ENCODE measurements around the gene GRIP1. TPM values are rescaled to one million over a fixed set of nuclear protein-coding genes. Genes with fewer than 3 reads are reported as not detected.

Gene GRIP1
- total RNA-seq, 1 donor from 2014 or later, result not detected

DNA sequence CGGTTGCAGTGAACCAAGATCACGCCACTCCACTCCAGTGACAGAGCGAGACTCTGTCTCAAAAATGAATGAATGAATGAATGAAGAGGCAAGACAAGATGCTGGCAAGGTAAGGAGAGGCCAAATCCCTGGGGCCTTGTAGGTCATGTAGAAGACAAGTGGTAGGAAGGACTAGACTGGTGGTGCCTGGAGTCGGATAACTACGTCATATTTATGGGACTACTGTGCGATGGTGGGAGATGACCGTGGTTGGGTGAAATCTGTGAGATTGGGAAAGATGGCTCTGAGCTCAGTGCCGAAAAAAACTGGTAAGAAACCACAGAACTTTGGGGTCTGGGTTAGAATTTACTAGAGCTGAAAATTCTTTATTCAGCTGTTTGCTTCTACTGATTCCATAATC lies 326.0 kb downstream of the GRIP1 start:
- H3K27me3 Mint-ChIP-seq (ENCODE audit: insufficient read depth), result no peaks in the 10 kb centered on the region
- intact Hi-C loops (cut with micrococcal nuclease), result no loop called here
- no peak overlapping the region for H3K4me3 Mint-ChIP-seq
- peaks cover 34% of the 10 kb centered on the region for H3K36me3 Mint-ChIP-seq (ENCODE audit: low read depth)
- no peaks in the 10 kb centered on the region for H3K9me3 Mint-ChIP-seq
- no peak overlapping the region for H3K27ac Mint-ChIP-seq
- no peaks in the 10 kb centered on the region for H3K4me1 Mint-ChIP-seq (ENCODE audit: low read depth)
- no peak for DNase-seq (ENCODE audit: low spot score)

DNA sequence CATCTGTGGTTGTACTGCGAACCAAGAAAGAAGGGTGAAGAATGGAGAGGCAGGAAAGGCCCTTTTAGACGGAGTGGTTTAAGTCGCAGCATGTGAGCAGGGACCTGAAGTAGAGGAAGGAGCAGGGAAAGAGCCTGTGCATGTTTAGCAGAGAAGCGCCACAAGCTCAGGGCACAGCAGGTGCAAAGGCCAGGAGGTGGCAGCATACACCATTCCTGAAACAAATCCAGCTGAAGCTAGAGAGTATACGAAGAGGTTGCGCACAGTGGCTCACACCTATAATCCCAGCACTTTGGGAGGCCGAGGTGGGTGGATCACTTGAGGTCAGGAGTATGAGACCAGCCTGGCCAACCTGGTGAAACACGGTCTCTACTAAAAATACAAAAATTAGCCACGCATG lies 326.7 kb downstream of the GRIP1 start:
- no peaks in the 10 kb centered on the region for H3K27me3 Mint-ChIP-seq (ENCODE audit: insufficient read depth)
- DNase-seq (ENCODE audit: low spot score), result no peak

GRCh38 chr12:66351301-66351700 lies 327.6 kb downstream of the GRIP1 start:
- no peaks in the 10 kb centered on the region for H3K9me3 Mint-ChIP-seq
- no peak overlapping the region for H3K4me3 Mint-ChIP-seq
- no peaks in the 10 kb centered on the region for H3K27me3 Mint-ChIP-seq (ENCODE audit: insufficient read depth)
- H3K4me1 Mint-ChIP-seq (ENCODE audit: low read depth), result no peaks in the 10 kb centered on the region
- H3K36me3 Mint-ChIP-seq (ENCODE audit: low read depth), result peaks cover 39% of the 10 kb centered on the region
- intact Hi-C loops (cut with micrococcal nuclease), result no loop called here
- DNase-seq (ENCODE audit: low spot score), result no peak
- peak overlapping the region; percentile 14 for H3K27ac Mint-ChIP-seq

More for the DNA sequence above, 326.7 kb downstream of the GRIP1 start:
- Mint-ChIP-seq H3K4me1 (ENCODE audit: low read depth) (no peaks in the 10 kb centered on the region), H3K9me3 (no peaks in the 10 kb centered on the region), H3K4me3 (no peak overlapping the region), H3K27ac (no peak overlapping the region), H3K36me3 (ENCODE audit: low read depth) (peaks cover 34% of the 10 kb centered on the region)
- intact Hi-C loops (cut with micrococcal nuclease), result no loop called here

DNA sequence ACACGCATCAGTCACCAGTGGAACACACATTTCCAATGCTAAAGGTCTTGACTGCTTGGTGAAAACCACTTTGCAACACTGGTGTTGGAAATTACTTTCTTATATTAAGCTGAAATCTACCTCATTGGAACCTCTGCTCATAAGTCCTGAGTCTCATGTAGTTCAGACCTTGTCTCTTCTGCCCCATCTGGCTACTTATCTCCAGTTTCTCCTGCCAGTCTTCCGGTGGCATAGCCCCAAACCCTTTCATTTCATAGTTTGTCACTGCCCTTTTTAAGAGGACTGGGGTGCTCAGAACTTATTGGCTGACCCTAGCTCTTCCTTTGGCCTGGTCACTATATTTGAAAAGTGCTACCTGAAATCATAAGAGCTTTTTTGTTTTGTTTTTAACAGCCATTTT lies 332.9 kb downstream of the GRIP1 start:
- H3K27me3 Mint-ChIP-seq (ENCODE audit: insufficient read depth), result no peaks in the 10 kb centered on the region
- peaks cover 59% of the 10 kb centered on the region for H3K36me3 Mint-ChIP-seq (ENCODE audit: low read depth)
- peaks cover 15% of the 10 kb centered on the region for H3K4me1 Mint-ChIP-seq (ENCODE audit: low read depth)
- H3K9me3 Mint-ChIP-seq, result peaks cover 10% of the 10 kb centered on the region
- H3K4me3 Mint-ChIP-seq, result no peak overlapping the region
- intact Hi-C loops (cut with micrococcal nuclease), result no loop called here
- H3K27ac Mint-ChIP-seq, result peak overlapping the region; percentile 9
- DNase-seq (ENCODE audit: low spot score), result no peak

DNA sequence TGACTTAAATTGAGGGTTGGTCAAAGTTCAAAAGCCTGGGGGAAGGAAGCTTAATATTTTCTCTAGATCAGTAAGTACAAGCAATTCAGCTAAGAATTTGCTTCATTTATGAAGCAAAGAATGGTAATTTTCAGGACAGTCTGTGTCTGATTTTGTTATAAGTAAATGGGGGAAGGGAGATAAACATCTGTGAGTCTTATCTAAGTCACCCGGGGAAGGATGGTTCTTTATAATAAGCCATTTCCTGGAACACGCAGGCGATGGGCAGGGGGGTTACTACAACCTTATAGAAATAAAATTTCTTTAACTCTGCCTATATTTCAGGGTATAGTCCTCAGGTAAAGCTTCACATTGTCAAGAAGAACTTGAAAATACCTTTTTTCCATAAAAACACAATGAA lies 333.7 kb downstream of the GRIP1 start:
- no peak overlapping the region for H3K4me3 Mint-ChIP-seq
- peaks cover 63% of the 10 kb centered on the region for H3K36me3 Mint-ChIP-seq (ENCODE audit: low read depth)
- peaks cover 12% of the 10 kb centered on the region for H3K9me3 Mint-ChIP-seq
- intact Hi-C loops (cut with micrococcal nuclease), result no loop called here
- no peak overlapping the region for H3K27ac Mint-ChIP-seq
- no peak for DNase-seq (ENCODE audit: low spot score)
- H3K27me3 Mint-ChIP-seq (ENCODE audit: insufficient read depth), result no peaks in the 10 kb centered on the region
- H3K4me1 Mint-ChIP-seq (ENCODE audit: low read depth), result peaks cover 15% of the 10 kb centered on the region

DNA sequence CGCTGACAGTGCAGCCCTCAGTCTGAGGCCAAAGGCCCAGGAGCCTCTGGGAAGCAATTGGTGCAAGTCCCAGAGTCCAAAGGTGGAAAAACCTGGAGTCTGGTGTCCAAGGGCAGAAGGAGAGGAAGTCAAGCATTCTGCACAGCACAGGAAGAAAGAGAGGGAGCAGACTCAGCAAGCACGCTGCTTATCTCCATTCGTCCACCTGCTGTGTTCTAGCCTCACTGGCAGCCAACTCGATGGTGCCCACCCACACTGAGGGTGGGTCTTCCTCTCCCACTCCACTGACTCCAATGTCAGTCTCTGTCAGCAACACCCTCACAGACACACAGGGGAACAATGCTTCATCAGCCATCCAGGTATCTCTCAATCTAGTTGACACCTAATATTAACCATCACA lies 337.8 kb downstream of the GRIP1 start:
- no peak for DNase-seq (ENCODE audit: low spot score)
- intact Hi-C loops (cut with micrococcal nuclease), result no loop called here
- Mint-ChIP-seq H3K36me3 (ENCODE audit: low read depth) (peaks cover 64% of the 10 kb centered on the region), H3K9me3 (peaks cover 14% of the 10 kb centered on the region), H3K27me3 (ENCODE audit: insufficient read depth) (no peaks in the 10 kb centered on the region), H3K4me3 (no peak overlapping the region), H3K27ac (no peak overlapping the region), H3K4me1 (ENCODE audit: low read depth) (peaks cover 15% of the 10 kb centered on the region)

- Mint-ChIP-seq H3K9me3 (peaks cover 14% of the 10 kb centered on the region), H3K27ac (no peak overlapping the region), H3K4me1 (ENCODE audit: low read depth) (peaks cover 13% of the 10 kb centered on the region), H3K27me3 (ENCODE audit: insufficient read depth) (no peaks in the 10 kb centered on the region), H3K36me3 (ENCODE audit: low read depth) (peaks cover 59% of the 10 kb centered on the region), H3K4me3 (no peak overlapping the region)
- DNase-seq (ENCODE audit: low spot score), result no peak
- intact Hi-C loops (cut with micrococcal nuclease), result no loop called here
These were observed 338.7 kb downstream of the GRIP1 start for GRCh38 chr12:66340131-66340530.

DNA sequence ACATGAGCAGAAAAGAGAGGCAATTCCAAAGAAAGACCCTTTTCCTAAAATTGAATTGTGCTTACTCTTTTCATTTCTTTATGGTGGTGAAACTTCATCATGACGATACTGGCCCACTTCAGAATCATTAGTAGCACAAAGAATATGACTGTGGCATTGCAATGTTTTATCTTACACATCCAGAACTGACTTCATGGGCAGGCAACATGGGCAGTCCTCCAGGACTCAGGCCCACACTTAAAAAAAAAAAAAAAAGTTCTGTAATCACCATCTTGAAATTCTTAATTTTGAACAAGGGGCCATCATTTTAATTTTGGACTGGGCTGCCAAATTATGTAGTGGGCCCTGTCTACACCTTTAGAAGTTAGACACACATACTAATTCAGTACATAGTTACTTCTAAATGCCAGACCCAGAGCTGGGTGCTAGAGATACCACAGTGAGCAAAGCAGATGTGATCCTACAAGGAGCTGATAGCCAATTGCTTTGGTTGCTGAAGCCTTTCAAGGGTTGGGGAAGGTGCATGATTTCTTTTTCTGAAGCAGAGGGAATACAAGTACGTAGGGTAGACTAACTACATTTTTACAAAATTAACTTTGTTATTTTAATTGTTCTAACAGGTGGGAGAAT lies 341.4 kb downstream of the GRIP1 start:
- DNase-seq (ENCODE audit: low spot score), result no peak
- H3K27me3 Mint-ChIP-seq (ENCODE audit: insufficient read depth), result no peaks in the 10 kb centered on the region
- peaks cover 14% of the 10 kb centered on the region for H3K9me3 Mint-ChIP-seq
- H3K4me1 Mint-ChIP-seq (ENCODE audit: low read depth), result no peaks in the 10 kb centered on the region
- H3K36me3 Mint-ChIP-seq (ENCODE audit: low read depth), result peaks cover 47% of the 10 kb centered on the region
- intact Hi-C loops (cut with micrococcal nuclease), result no loop called here
- H3K4me3 Mint-ChIP-seq, result no peak overlapping the region
- no peak overlapping the region for H3K27ac Mint-ChIP-seq

- Mint-ChIP-seq H3K27ac (no peak overlapping the region), H3K4me1 (ENCODE audit: low read depth) (peaks cover 10% of the 10 kb centered on the region)
- intact Hi-C loops (cut with micrococcal nuclease), result no loop called here
These were observed 343.1 kb downstream of the GRIP1 start for GRCh38 chr12:66335746-66336145.

DNA sequence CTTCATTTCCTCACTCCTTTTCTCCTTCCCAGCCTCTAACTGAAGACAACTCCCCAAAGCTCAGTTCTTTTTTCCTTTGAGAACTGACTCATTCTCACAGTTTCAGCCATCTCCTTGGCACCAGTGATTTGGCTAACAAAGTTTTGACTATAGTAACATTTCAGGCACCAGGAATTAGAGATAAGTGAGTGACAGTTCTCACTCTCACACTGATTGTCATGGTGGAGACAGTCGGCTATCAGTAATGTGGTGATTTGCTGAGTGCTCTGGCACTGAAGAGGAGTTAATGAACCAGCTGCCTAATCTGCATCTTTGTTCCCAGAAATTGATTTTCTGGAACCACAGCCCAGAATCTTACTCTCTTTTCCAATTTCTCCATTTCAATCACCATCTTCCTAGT lies 347.1 kb downstream of the GRIP1 start:
- no peaks in the 10 kb centered on the region for H3K27me3 Mint-ChIP-seq (ENCODE audit: insufficient read depth)
- intact Hi-C loops (cut with micrococcal nuclease), result no loop called here
- H3K9me3 Mint-ChIP-seq, result no peaks in the 10 kb centered on the region
- no peak overlapping the region for H3K27ac Mint-ChIP-seq
- H3K36me3 Mint-ChIP-seq (ENCODE audit: low read depth), result peaks cover 40% of the 10 kb centered on the region
- DNase-seq (ENCODE audit: low spot score), result no peak
- H3K4me3 Mint-ChIP-seq, result no peak overlapping the region
- peaks cover 14% of the 10 kb centered on the region for H3K4me1 Mint-ChIP-seq (ENCODE audit: low read depth)

More at GRCh38 chr12:66335746-66336145, 343.1 kb downstream of the GRIP1 start:
- DNase-seq (ENCODE audit: low spot score), result no peak
- H3K36me3 Mint-ChIP-seq (ENCODE audit: low read depth), result peaks cover 47% of the 10 kb centered on the region
- no peaks in the 10 kb centered on the region for H3K27me3 Mint-ChIP-seq (ENCODE audit: insufficient read depth)
- peaks cover 3% of the 10 kb centered on the region for H3K9me3 Mint-ChIP-seq
- no peak overlapping the region for H3K4me3 Mint-ChIP-seq

DNA sequence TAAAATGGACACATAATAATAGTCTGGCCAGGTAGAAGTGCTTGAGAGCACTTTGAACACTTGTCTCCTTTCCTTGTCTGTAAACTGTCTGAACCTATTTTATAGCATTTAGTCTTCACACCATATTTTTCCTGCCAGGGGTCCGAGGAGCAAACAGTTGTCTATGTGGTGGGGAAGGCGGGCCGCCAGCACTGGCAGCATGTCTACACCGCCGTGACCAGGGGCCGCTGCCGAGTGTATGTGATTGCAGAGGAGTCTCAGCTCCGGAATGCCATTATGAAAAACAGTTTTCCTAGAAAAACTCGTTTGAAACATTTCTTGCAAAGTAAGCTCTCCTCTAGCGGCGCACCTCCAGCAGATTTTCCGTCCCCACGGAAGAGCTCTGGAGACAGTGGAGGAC lies 347.9 kb downstream of the GRIP1 start:
- intact Hi-C loops (cut with micrococcal nuclease), result no loop called here
- H3K4me1 Mint-ChIP-seq (ENCODE audit: low read depth), result peaks cover 14% of the 10 kb centered on the region
- no peak overlapping the region for H3K4me3 Mint-ChIP-seq
- no peak for DNase-seq (ENCODE audit: low spot score)
- H3K9me3 Mint-ChIP-seq, result no peaks in the 10 kb centered on the region
- H3K27me3 Mint-ChIP-seq (ENCODE audit: insufficient read depth), result no peaks in the 10 kb centered on the region
- H3K36me3 Mint-ChIP-seq (ENCODE audit: low read depth), result peaks cover 41% of the 10 kb centered on the region
- H3K27ac Mint-ChIP-seq, result no peak overlapping the region

GRCh38 chr12:66329941-66330340 lies 348.9 kb downstream of the GRIP1 start:
- Mint-ChIP-seq H3K36me3 (ENCODE audit: low read depth) (peaks cover 50% of the 10 kb centered on the region), H3K4me1 (ENCODE audit: low read depth) (peaks cover 14% of the 10 kb centered on the region)
- DNase-seq (ENCODE audit: low spot score), result no peak

GRCh38 chr12:66323017-66323416 lies 355.9 kb downstream of the GRIP1 start:
- H3K27ac Mint-ChIP-seq, result no peak overlapping the region
- intact Hi-C loops (cut with micrococcal nuclease), result no loop called here
- DNase-seq (ENCODE audit: low spot score), result no peak
- no peaks in the 10 kb centered on the region for H3K27me3 Mint-ChIP-seq (ENCODE audit: insufficient read depth)
- no peaks in the 10 kb centered on the region for H3K9me3 Mint-ChIP-seq
- no peak overlapping the region for H3K4me3 Mint-ChIP-seq
- H3K36me3 Mint-ChIP-seq (ENCODE audit: low read depth), result peaks cover 48% of the 10 kb centered on the region
- H3K4me1 Mint-ChIP-seq (ENCODE audit: low read depth), result peaks cover 24% of the 10 kb centered on the region

More at GRCh38 chr12:66329941-66330340, 348.9 kb downstream of the GRIP1 start:
- no peaks in the 10 kb centered on the region for H3K27me3 Mint-ChIP-seq (ENCODE audit: insufficient read depth)
- H3K4me3 Mint-ChIP-seq, result no peak overlapping the region
- H3K9me3 Mint-ChIP-seq, result no peaks in the 10 kb centered on the region
- intact Hi-C loops (cut with micrococcal nuclease), result no loop called here
- no peak overlapping the region for H3K27ac Mint-ChIP-seq

- Mint-ChIP-seq H3K4me1 (ENCODE audit: low read depth) (peaks cover 25% of the 10 kb centered on the region), H3K9me3 (no peaks in the 10 kb centered on the region), H3K27me3 (ENCODE audit: insufficient read depth) (no peaks in the 10 kb centered on the region), H3K27ac (no peak overlapping the region), H3K4me3 (no peak overlapping the region), H3K36me3 (ENCODE audit: low read depth) (peaks cover 45% of the 10 kb centered on the region)
- intact Hi-C loops (cut with micrococcal nuclease), result no loop called here
- no peak for DNase-seq (ENCODE audit: low spot score)
These were observed 357.4 kb downstream of the GRIP1 start for GRCh38 chr12:66321435-66321834.

Measured in activated T-helper 1 cell treated with anti-CD3 and anti-CD28 coated beads, Interleukin-12 subunit alpha, Interleukin-12 subunit beta, Interleukin-2, Interleukin-4 antibody, amounts not matched to agents 30 ng/mL and 10 ng/mL and 1 ng/mL, durations not matched to agents 14 hours and 24 hours and 36 hours (primary cell).